M059J (cell line): ENCODE results near the gene CD47. TPM values are rescaled to one million over a fixed set of nuclear protein-coding genes. Genes with fewer than 3 reads are reported as not detected.

Source experiments
- DNase-seq: peaks from one replicate; pipeline ENCODE4 v3.0.0-alpha.2; 2012; ENCODE audit warnings: low read depth
- total RNA-seq: library from RNA; depleted of rRNA; stranded (reverse); fragments of >200 nt; shearing (Covaris generic); gene quantifications from 2 replicates; pipeline ENCODE4 v1.2.3, GENCODE V29; 2014; rRNA removed

The CD47 gene
- total RNA-seq, result 184 and 189 TPM in 2 replicates

GRCh38 chr3:108090701-108091497, at the start of gene CD47:
TSS of gene CD47 (minus strand) at chr3:108091031. CDS start at chr3:108090908, 123 bp downstream.
- peak; percentile 88 for DNase-seq

- DNase-seq, result no peak
These were observed 46.6 kb upstream of the CD47 start for GRCh38 chr3:108137460-108137814.

GRCh38 chr3:108136561-108137459, 46.0 kb upstream of the CD47 start:
- no peak for DNase-seq

- DNase-seq, result no peak
These were observed 43.7 kb upstream of the CD47 start for GRCh38 chr3:108134555-108134880.

- no peak for DNase-seq
These were observed 43.2 kb upstream of the CD47 start for GRCh38 chr3:108133858-108134554.

GRCh38 chr3:108133048-108133369, 42.2 kb upstream of the CD47 start:
- DNase-seq, result no peak

- DNase-seq, result peak; percentile 68
These were observed 40.8 kb upstream of the CD47 start for GRCh38 chr3:108131475-108132134.

- peak; percentile 95 for DNase-seq
These were observed 40.1 kb upstream of the CD47 start for GRCh38 chr3:108130701-108131474.

GRCh38 chr3:108130236-108130635, 39.4 kb upstream of the CD47 start:
- DNase-seq, result no peak

GRCh38 chr3:108127301-108127988, 36.6 kb upstream of the CD47 start:
- DNase-seq, result no peak

GRCh38 chr3:108126348-108126747, 35.5 kb upstream of the CD47 start:
- no peak for DNase-seq

- no peak for DNase-seq
These were observed 34.8 kb upstream of the CD47 start for GRCh38 chr3:108125550-108126071.

GRCh38 chr3:108125153-108125543, 34.3 kb upstream of the CD47 start:
- DNase-seq, result no peak

- DNase-seq, result no peak
These were observed 33.7 kb upstream of the CD47 start for GRCh38 chr3:108124337-108125152.

GRCh38 chr3:108123326-108123725, 32.5 kb upstream of the CD47 start:
- no peak for DNase-seq

GRCh38 chr3:108122276-108122675, 31.4 kb upstream of the CD47 start:
- DNase-seq, result no peak

- no peak for DNase-seq
These were observed 28.7 kb upstream of the CD47 start for GRCh38 chr3:108119398-108120104.

- peak; percentile 33 for DNase-seq
These were observed 27.4 kb upstream of the CD47 start for GRCh38 chr3:108118038-108118768.
